HEK293 (cell line): Measurements from ENCODE around the gene DYNLRB1.

Experiments used
- CTCF ChIA-PET: fragments of 350-600 bp; formaldehyde crosslinking; extraction: SDS; loops from one replicate; lab custom pipeline; 2021; ENCODE audit warnings: antibody characterized with exemption; lab: Yijun Ruan, JAX
- POLR2A ChIA-PET: fragments of 300-600 bp; formaldehyde crosslinking; extraction: SDS; loops from one replicate; lab custom pipeline; 2020; ENCODE audit warnings: antibody characterized with exemption, inconsistent platforms; lab: Yijun Ruan, JAX
- H3K27ac ChIP-seq: fragments of 200-500 bp; sonication (Bioruptor generic); 2 replicates; pipeline ENCODE4 v1.5.1; 2014; ENCODE audit warnings: low read depth, low read length, control low read depth, inconsistent platforms; ENCODE audit errors: extremely low read depth
- H3K36me3 ChIP-seq, 2 experiments: fragments of 200-500 bp in 1 of 2; sonication (Bioruptor generic) in 1 of 2; 1 replicate in 1 of 2; 2 replicates in 1 of 2; pipeline ENCODE4 v1.5.1; 2014 to 2017; ENCODE audit warnings: inconsistent platforms in 2 of 2, low read length in 2 of 2; ENCODE audit not compliant: control insufficient read depth in 2 of 2, insufficient read depth in 1 of 2
- H3K4me1 ChIP-seq: fragments of 200-500 bp; sonication (Bioruptor generic); 2 replicates; pipeline ENCODE4 v1.5.1; 2014; ENCODE audit warnings: mild to moderate bottlenecking, low read length, inconsistent platforms; ENCODE audit not compliant: control insufficient read depth, insufficient read depth
- H3K4me3 ChIP-seq: 2 replicates; pipeline ENCODE4 v1.5.1; 2011; ENCODE audit warnings: low read depth, mild to moderate bottlenecking, control low read depth, low read length, moderate library complexity
- H3K9me3 ChIP-seq: fragments of 200-500 bp; sonication (Bioruptor generic); 2 replicates; pipeline ENCODE4 v1.5.1; 2014; ENCODE audit warnings: low read depth, low read length, inconsistent platforms; ENCODE audit not compliant: control insufficient read depth, insufficient read depth
- BCL11A ChIP-seq: fragments of 450-650 bp; formaldehyde crosslinking; IDR thresholded peaks from 2 replicates; pipeline ENCODE4 v1.5.1; 2016; ENCODE audit warnings: low read depth, missing biosample characterization, missing genetic modification characterization
- BCL11B ChIP-seq: fragments of 450-650 bp; formaldehyde crosslinking; IDR thresholded peaks from 2 replicates; pipeline ENCODE4 v1.5.1; 2016; ENCODE audit warnings: low read depth, missing biosample characterization, missing genetic modification characterization
- ELK4 ChIP-seq: IDR thresholded peaks from 2 replicates; pipeline ENCODE4 v1.6.1; 2011; ENCODE audit warnings: mild to moderate bottlenecking, low read depth, low read length, borderline replicate concordance
- IKZF3 ChIP-seq: fragments of 450-650 bp; IDR thresholded peaks from 2 replicates; pipeline ENCODE4 v1.5.0; 2018; ENCODE audit warnings: missing biosample characterization, mild to moderate bottlenecking, missing genetic modification characterization, moderate library complexity
- KLF10 ChIP-seq: fragments of 450-650 bp; IDR thresholded peaks from 2 replicates; pipeline ENCODE4 v1.5.1; 2018; ENCODE audit warnings: missing biosample characterization, mild to moderate bottlenecking, missing genetic modification characterization
- KLF16 ChIP-seq: fragments of 450-650 bp; formaldehyde crosslinking; IDR thresholded peaks from 2 replicates; pipeline ENCODE4 v1.5.1; 2017; ENCODE audit warnings: missing biosample characterization, missing genetic modification characterization
- REPIN1 ChIP-seq: fragments of 450-650 bp; formaldehyde crosslinking; IDR thresholded peaks from 2 replicates; pipeline ENCODE4 v1.5.1; 2017; ENCODE audit warnings: missing biosample characterization, missing genetic modification characterization, low read depth
- SETDB1 ChIP-seq: IDR thresholded peaks from one replicate; pipeline ENCODE4 v1.6.1; 2017; ENCODE audit warnings: mild to moderate bottlenecking, low read length, moderate library complexity, mixed read lengths; ENCODE audit not compliant: insufficient read length
- SP3 ChIP-seq: fragments of 450-650 bp; formaldehyde crosslinking; IDR thresholded peaks from 2 replicates; pipeline ENCODE4 v1.5.1; 2016; ENCODE audit warnings: missing biosample characterization, missing genetic modification characterization
- SP7 ChIP-seq: fragments of 450-650 bp; formaldehyde crosslinking; IDR thresholded peaks from 2 replicates; pipeline ENCODE4 v1.5.1; 2016; ENCODE audit warnings: missing biosample characterization, missing genetic modification characterization
- ZBTB48 ChIP-seq: fragments of 450-650 bp; formaldehyde crosslinking; IDR thresholded peaks from 2 replicates; pipeline ENCODE4 v1.5.1; 2016; ENCODE audit warnings: missing biosample characterization, missing genetic modification characterization
- ZEB2 ChIP-seq: fragments of 450-650 bp; formaldehyde crosslinking; IDR thresholded peaks from 2 replicates; pipeline ENCODE4 v1.5.1; 2016; ENCODE audit warnings: missing biosample characterization, missing genetic modification characterization
- ZNF19 ChIP-seq: fragments of 450-650 bp; formaldehyde crosslinking; IDR thresholded peaks from 2 replicates; pipeline ENCODE4; 2016; ENCODE audit warnings: missing biosample characterization, missing genetic modification characterization, low read depth
- ZNF202 ChIP-seq: fragments of 450-650 bp; formaldehyde crosslinking; IDR thresholded peaks from 2 replicates; pipeline ENCODE4 v1.5.1; 2016; ENCODE audit warnings: missing biosample characterization, missing genetic modification characterization, borderline replicate concordance
- ZNF239 ChIP-seq: fragments of 450-650 bp; formaldehyde crosslinking; IDR thresholded peaks from 2 replicates; pipeline ENCODE4 v1.5.1; 2016; ENCODE audit warnings: missing biosample characterization, missing genetic modification characterization
- ZNF26 ChIP-seq: fragments of 450-650 bp; formaldehyde crosslinking; IDR thresholded peaks from 2 replicates; pipeline ENCODE4 v1.5.1; 2016; ENCODE audit warnings: missing biosample characterization, missing genetic modification characterization
- ZNF292 ChIP-seq: fragments of 450-650 bp; formaldehyde crosslinking; IDR thresholded peaks from 2 replicates; pipeline ENCODE4 v1.5.1; 2016; ENCODE audit warnings: low read depth, missing biosample characterization, missing genetic modification characterization, borderline replicate concordance
- ZNF350 ChIP-seq: fragments of 450-650 bp; formaldehyde crosslinking; IDR thresholded peaks from 2 replicates; pipeline ENCODE4 v1.5.0; 2017; ENCODE audit warnings: missing biosample characterization, mild to moderate bottlenecking, missing genetic modification characterization
- ZNF37A ChIP-seq: fragments of 450-650 bp; IDR thresholded peaks from 2 replicates; pipeline ENCODE4 v1.5.1; 2018; ENCODE audit warnings: missing biosample characterization, missing genetic modification characterization
- ZNF404 ChIP-seq: fragments of 450-650 bp; formaldehyde crosslinking; IDR thresholded peaks from 2 replicates; pipeline ENCODE4 v1.5.1; 2017; ENCODE audit warnings: missing biosample characterization, missing genetic modification characterization
- ZNF449 ChIP-seq: fragments of 450-650 bp; formaldehyde crosslinking; IDR thresholded peaks from 2 replicates; pipeline ENCODE4 v1.5.1; 2017; ENCODE audit warnings: missing biosample characterization, mild to moderate bottlenecking, missing genetic modification characterization, moderate library complexity
- ZNF514 ChIP-seq: fragments of 450-650 bp; formaldehyde crosslinking; IDR thresholded peaks from 2 replicates; pipeline ENCODE4 v1.5.1; 2016; ENCODE audit warnings: missing biosample characterization, missing genetic modification characterization
- ZNF529 ChIP-seq: fragments of 450-650 bp; formaldehyde crosslinking; IDR thresholded peaks from 2 replicates; pipeline ENCODE4 v1.5.1; 2017; ENCODE audit warnings: missing genetic modification characterization, missing biosample characterization; ENCODE audit not compliant: insufficient replicate concordance
- ZNF624 ChIP-seq: fragments of 450-650 bp; formaldehyde crosslinking; IDR thresholded peaks from 2 replicates; pipeline ENCODE4 v1.5.1; 2017; ENCODE audit warnings: missing biosample characterization, missing genetic modification characterization
- ZNF664 ChIP-seq: fragments of 450-650 bp; formaldehyde crosslinking; IDR thresholded peaks from 2 replicates; pipeline ENCODE4 v1.5.1; 2016; ENCODE audit warnings: missing biosample characterization, missing genetic modification characterization
- ZNF677 ChIP-seq: fragments of 450-650 bp; IDR thresholded peaks from 2 replicates; pipeline ENCODE4 v1.5.0; 2018; ENCODE audit warnings: missing biosample characterization, mild to moderate bottlenecking, missing genetic modification characterization, moderate library complexity
- ZSCAN16 ChIP-seq: fragments of 450-650 bp; formaldehyde crosslinking; IDR thresholded peaks from 2 replicates; pipeline ENCODE4 v1.5.1; 2016; ENCODE audit warnings: missing biosample characterization, missing genetic modification characterization

The DYNLRB1 gene

GRCh38 chr20:34573541-34574300, 57.5 kb downstream of the DYNLRB1 start (continued):
- TF ChIP-seq BCL11A (tag by site-specific recombination) = no peak
- TF ChIP-seq ZNF624 = no peak

- H3K9me3 ChIP-seq = no peaks in the 10 kb centered on the region
- H3K4me1 ChIP-seq = no peaks in the 10 kb centered on the region
- ChIA-PET CTCF (interaction anchor here (0.7 to 2.0 kb wide), 3 partner anchors 192 to 262 kb away, joined by 3 to 5 read pairs (median 4); no protein-coding TSS in a partner anchor), POLR2A (no interaction called here)
- TF ChIP-seq ZBTB48 (tag by site-specific recombination) (no peak), ZNF26 (tag by site-specific recombination) (no peak), ZNF529 (tag by site-specific recombination) (no peak), SP3 (tag by site-specific recombination) (no peak), SP7 (tag by site-specific recombination) (no peak), BCL11B (tag by site-specific recombination) (no peak), ZNF19 (no peak), ZNF449 (tag by site-specific recombination) (no peak), ZNF202 (tag by site-specific recombination) (no peak), ELK4 (no peak), ZNF664 (tag by site-specific recombination) (no peak)
- H3K36me3 ChIP-seq = peaks cover 0 to 9% of the 10 kb centered on the region in 2 experiments; a peak in 2 of 3 replicates
- no peak overlapping the region for H3K27ac ChIP-seq
- no peak overlapping the region for H3K4me3 ChIP-seq
Observed at GRCh38 chr20:34574426-34574825, 58.2 kb downstream of the DYNLRB1 start.

GRCh38 chr20:34574861-34575260, 58.6 kb downstream of the DYNLRB1 start:
- TF ChIP-seq REPIN1 = no peak
- ChIA-PET CTCF (interaction anchor here (0.6 to 2.0 kb wide), 3 partner anchors 28 to 262 kb away, joined by 3 to 5 read pairs (median 4); no protein-coding TSS in a partner anchor), POLR2A (no interaction called here)
- Histone ChIP-seq H3K4me1 (no peaks in the 10 kb centered on the region), H3K9me3 (no peaks in the 10 kb centered on the region), H3K36me3 (peaks cover 0 to 9% of the 10 kb centered on the region in 2 experiments; a peak in 2 of 3 replicates), H3K4me3 (no peak overlapping the region), H3K27ac (no peak overlapping the region)

- POLR2A ChIA-PET = no interaction called here
- H3K36me3 ChIP-seq = peaks cover 0 to 10% of the 10 kb centered on the region in 2 experiments; a peak in 2 of 3 replicates
- CTCF ChIA-PET = interaction anchor here (0.6 to 1.2 kb wide), 2 partner anchors 27 to 194 kb away, joined by 3 to 4 read pairs; no protein-coding TSS in a partner anchor
- TF ChIP-seq ZSCAN16 (tag by site-specific recombination) = no peak
- no peak for TF ChIP-seq SETDB1
- no peak for TF ChIP-seq ZNF514 (tag by site-specific recombination)
- TF ChIP-seq ZNF37A = no peak
- TF ChIP-seq KLF10 (tag by site-specific recombination) = no peak
- no peak for TF ChIP-seq ZNF239
- TF ChIP-seq ZNF404 (tag by site-specific recombination) = no peak
- no peak for TF ChIP-seq IKZF3
- no peak for TF ChIP-seq ZEB2 (tag by site-specific recombination)
- TF ChIP-seq ZNF350 (tag by site-specific recombination) = no peak
- no peak for TF ChIP-seq ZNF292 (tag by site-specific recombination)
- no peak for TF ChIP-seq KLF16 (tag by site-specific recombination)
- no peak for TF ChIP-seq ZNF677 (tag by site-specific recombination)
Observed at GRCh38 chr20:34575271-34575670, 59.0 kb downstream of the DYNLRB1 start.

More at GRCh38 chr20:34575271-34575670, 59.0 kb downstream of the DYNLRB1 start:
- H3K27ac ChIP-seq = no peak overlapping the region
- H3K4me3 ChIP-seq = no peak overlapping the region
- no peaks in the 10 kb centered on the region for H3K9me3 ChIP-seq
- H3K4me1 ChIP-seq = no peaks in the 10 kb centered on the region
